ENCODE measurements around the gene RAP1GDS1. TPM values are rescaled to one million over a fixed set of nuclear protein-coding genes. Genes with fewer than 3 reads are reported as not detected.

Gene RAP1GDS1
- total and polyA plus RNA-seq, 8 donors: 8.7 to 49.9 (median 13.9) TPM

DNA sequence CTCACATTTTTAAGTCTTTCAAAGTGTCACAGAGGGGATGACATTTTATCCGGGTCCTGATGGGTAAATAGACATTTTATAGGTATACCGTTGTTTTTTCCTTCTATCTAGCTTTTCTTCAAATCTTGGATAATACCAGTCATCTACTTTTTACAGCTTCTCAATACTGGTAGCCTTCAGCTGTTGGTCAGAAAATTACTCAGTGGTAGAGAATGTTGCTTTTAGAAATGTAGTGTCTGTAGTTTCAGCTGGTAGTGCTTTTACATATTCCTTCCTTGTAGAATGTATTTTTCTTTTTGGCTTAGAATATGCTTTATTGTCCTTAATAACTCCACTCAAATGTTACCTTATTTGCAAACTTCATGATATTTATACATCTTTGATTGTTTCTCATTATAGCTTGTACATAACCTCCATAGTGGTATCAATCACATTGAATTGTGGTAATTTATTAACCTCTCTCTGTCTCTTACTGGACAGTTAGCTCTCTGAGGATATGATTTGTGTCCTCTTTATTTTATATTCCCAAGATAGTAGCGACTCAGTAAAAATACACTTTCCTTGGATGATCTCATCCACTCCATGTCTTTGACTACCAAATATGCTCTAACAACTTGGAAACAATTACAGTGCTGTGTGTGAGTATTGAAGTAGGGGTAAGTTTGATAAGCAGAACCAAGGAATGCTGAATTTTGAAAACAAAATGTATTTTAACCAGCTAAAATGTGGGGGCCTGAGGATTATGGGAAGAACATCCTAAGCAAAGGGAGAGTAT lies 53.8 kb downstream of the RAP1GDS1 start:
- H3K9me3 ChIP-seq: peaks cover 0 to 6% (median 0%) of the 10 kb centered on the region in 4 donors
- WGBS, 5 donors: 94 to 97% (median 95%) methylated on average over 3 of the region's 3 CpGs

DNA sequence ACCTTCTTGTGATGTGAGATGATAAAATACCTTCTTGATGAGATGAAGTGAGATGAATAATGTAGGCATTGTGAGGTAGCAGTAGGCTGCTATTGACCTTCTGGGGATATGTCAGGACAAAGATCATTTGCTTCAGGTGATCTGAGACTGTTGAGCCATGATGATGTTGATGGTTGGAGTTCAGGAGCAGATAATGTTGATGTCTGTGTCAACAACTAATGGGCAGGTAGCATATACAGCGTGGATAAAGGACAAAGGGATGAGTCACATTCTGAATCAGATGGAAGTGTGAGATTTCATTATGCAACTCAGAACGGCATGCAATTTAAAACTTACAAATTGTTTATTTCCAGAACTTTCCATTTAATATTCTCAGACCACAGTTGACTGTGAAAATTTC lies 57.3 kb downstream of the RAP1GDS1 start:
- no peak overlapping the region for H3K4me3 ChIP-seq
- intact Hi-C loops (cut with DNase I; ENCODE audit: low total_unique reads): no loop called here
- 68 to 95% (median 92%) methylated on average over 2 of the region's 2 CpGs for WGBS, 5 donors
- H3K27ac ChIP-seq: no peak overlapping the region
- no peak for TF ChIP-seq POLR2A (IDR thresholded peaks at IDR 0.05)
- TF ChIP-seq, protein P1, sequence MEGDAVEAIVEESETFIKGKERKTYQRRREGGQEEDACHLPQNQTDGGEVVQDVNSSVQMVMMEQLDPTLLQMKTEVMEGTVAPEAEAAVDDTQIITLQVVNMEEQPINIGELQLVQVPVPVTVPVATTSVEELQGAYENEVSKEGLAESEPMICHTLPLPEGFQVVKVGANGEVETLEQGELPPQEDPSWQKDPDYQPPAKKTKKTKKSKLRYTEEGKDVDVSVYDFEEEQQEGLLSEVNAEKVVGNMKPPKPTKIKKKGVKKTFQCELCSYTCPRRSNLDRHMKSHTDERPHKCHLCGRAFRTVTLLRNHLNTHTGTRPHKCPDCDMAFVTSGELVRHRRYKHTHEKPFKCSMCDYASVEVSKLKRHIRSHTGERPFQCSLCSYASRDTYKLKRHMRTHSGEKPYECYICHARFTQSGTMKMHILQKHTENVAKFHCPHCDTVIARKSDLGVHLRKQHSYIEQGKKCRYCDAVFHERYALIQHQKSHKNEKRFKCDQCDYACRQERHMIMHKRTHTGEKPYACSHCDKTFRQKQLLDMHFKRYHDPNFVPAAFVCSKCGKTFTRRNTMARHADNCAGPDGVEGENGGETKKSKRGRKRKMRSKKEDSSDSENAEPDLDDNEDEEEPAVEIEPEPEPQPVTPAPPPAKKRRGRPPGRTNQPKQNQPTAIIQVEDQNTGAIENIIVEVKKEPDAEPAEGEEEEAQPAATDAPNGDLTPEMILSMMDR (IDR thresholded peaks at IDR 0.05): no peak
- no peak for TF ChIP-seq EP300 (IDR thresholded peaks at IDR 0.05)
- TF ChIP-seq POLR2AphosphoS5 (IDR thresholded peaks at IDR 0.05): no peak
- H3K9me3 ChIP-seq: peaks cover 0 to 6% (median 0%) of the 10 kb centered on the region in 4 donors
- no peak for DNase-seq
- no peaks in the 10 kb centered on the region for H3K36me3 ChIP-seq
- no peaks in the 10 kb centered on the region for H3K27me3 ChIP-seq
- no peaks in the 10 kb centered on the region for H3K4me1 ChIP-seq

More for the DNA sequence above, 53.8 kb downstream of the RAP1GDS1 start:
- Histone ChIP-seq H3K4me1 (no peaks in the 10 kb centered on the region), H3K36me3 (no peaks in the 10 kb centered on the region), H3K27me3 (no peaks in the 10 kb centered on the region), H3K4me3 (no peak overlapping the region), H3K27ac (no peak overlapping the region)
- no peak for DNase-seq
- TF ChIP-seq EP300 (IDR thresholded peaks at IDR 0.05) (no peak), POLR2A (IDR thresholded peaks at IDR 0.05) (no peak), POLR2AphosphoS5 (IDR thresholded peaks at IDR 0.05) (no peak)
- TF ChIP-seq, protein P1 (IDR thresholded peaks at IDR 0.05): no peak
- intact Hi-C loops (cut with DNase I; ENCODE audit: low total_unique reads): no loop called here

DNA sequence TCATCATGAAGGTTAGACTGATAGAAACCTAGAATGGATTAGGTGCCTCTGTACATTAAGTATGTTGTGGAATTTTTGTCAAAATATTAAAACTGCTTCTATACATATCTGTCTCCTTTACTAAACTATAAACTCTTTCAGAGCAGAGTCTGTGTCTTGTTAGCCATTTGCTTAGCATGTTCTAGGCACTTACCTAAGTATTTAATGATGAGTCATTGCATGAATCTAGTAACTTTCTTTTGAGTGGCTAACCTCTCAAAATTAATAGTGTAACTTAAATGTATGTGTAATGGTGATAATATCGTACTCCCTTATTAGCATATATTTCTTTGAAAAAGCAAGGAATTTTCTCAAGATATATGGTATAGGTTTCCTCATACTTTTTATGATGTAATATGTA lies 57.8 kb downstream of the RAP1GDS1 start:
- no peaks in the 10 kb centered on the region for H3K27me3 ChIP-seq
- H3K9me3 ChIP-seq: peaks cover 0 to 6% (median 0%) of the 10 kb centered on the region in 4 donors
- TF ChIP-seq, protein P1 (IDR thresholded peaks at IDR 0.05): no peak
- TF ChIP-seq EP300 (IDR thresholded peaks at IDR 0.05): no peak
- TF ChIP-seq POLR2A (IDR thresholded peaks at IDR 0.05): no peak
- no peak for TF ChIP-seq POLR2AphosphoS5 (IDR thresholded peaks at IDR 0.05)
- DNase-seq: no peak
- no peak overlapping the region for H3K4me3 ChIP-seq
- H3K36me3 ChIP-seq: no peaks in the 10 kb centered on the region
- H3K27ac ChIP-seq: no peak overlapping the region
- H3K4me1 ChIP-seq: no peaks in the 10 kb centered on the region
- intact Hi-C loops (cut with DNase I; ENCODE audit: low total_unique reads): no loop called here
- WGBS, 5 donors: 96 to 100% (median 99%) methylated on average over 1 of the region's 1 CpG

DNA sequence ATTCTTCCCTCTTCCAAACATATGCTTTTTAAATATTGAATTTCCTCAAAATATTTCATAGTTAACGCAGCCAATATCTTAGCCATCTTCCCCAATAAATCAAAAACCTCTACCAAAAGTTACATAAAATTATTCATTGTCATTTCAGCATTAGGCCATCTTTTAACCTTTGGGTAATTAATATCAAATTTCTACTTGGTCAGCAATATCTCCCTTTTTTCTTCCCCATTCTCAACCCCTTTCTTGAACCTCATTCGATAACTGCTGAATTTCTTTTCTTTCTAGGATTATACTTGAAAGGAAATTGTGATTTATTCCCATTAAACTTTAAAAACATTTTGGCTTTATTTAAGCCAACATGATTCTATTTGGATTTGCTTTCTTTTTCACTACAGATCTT lies 65.0 kb downstream of the RAP1GDS1 start:
- 72 to 88% (median 85%) methylated on average over 2 of the region's 2 CpGs for WGBS, 5 donors
- TF ChIP-seq POLR2A (IDR thresholded peaks at IDR 0.05) (no peak), POLR2AphosphoS5 (IDR thresholded peaks at IDR 0.05) (no peak), EP300 (IDR thresholded peaks at IDR 0.05) (no peak)
- TF ChIP-seq, protein P1 (IDR thresholded peaks at IDR 0.05): no peak
- intact Hi-C loops (cut with DNase I; ENCODE audit: low total_unique reads): no loop called here

More for the DNA sequence above, 65.0 kb downstream of the RAP1GDS1 start:
- DNase-seq: no peak
- peaks cover 0 to 19% (median 10%) of the 10 kb centered on the region in 4 donors for H3K9me3 ChIP-seq
- no peak overlapping the region for H3K4me3 ChIP-seq
- peaks cover 0 to 6% (median 0%) of the 10 kb centered on the region in 4 donors for H3K36me3 ChIP-seq
- no peak overlapping the region for H3K27ac ChIP-seq
- no peaks in the 10 kb centered on the region for H3K4me1 ChIP-seq
- no peaks in the 10 kb centered on the region for H3K27me3 ChIP-seq

Measured in stomach (tissue), 9 donors.